HCT116 (cell line): ENCODE measurements around the gene FAAP100.

ENCODE experiments used
- CEBPB ChIP-seq: IDR thresholded peaks from 2 replicates; pipeline ENCODE4 v1.6.1; 2012; ENCODE audit warnings: low read depth
- CTCF ChIP-seq, 3 experiments: fragments of 200-600 bp in 1 of 3; sonication (generic) in 1 of 3; IDR thresholded peaks in 2 of 3; conservative IDR thresholded peaks in 1 of 3; 2 replicates each; pipeline ENCODE4 v1.5.1; 2012 to 2017; ENCODE audit warnings: low read depth in 2 of 3, low read length in 2 of 3, antibody characterized with exemption in 1 of 3, borderline replicate concordance in 1 of 3, control low read depth in 1 of 3, mild to moderate bottlenecking in 1 of 3, mixed read lengths in 1 of 3, mixed run types in 1 of 3, moderate library complexity in 1 of 3; ENCODE audit not compliant: insufficient read depth in 1 of 3
- ELF1 ChIP-seq: IDR thresholded peaks from 2 replicates; pipeline ENCODE4 v1.6.1; 2012; ENCODE audit warnings: low read depth, borderline replicate concordance
- EZH2 ChIP-seq: fragments of 200-600 bp; sonication (generic); IDR thresholded peaks from 2 replicates; pipeline ENCODE4 v1.6.1; 2017; ENCODE audit warnings: antibody characterized with exemption, mixed run types
- EZH2phosphoT487 ChIP-seq: fragments of 200-600 bp; IDR thresholded peaks from 2 replicates; pipeline ENCODE4 v1.6.1; 2018; ENCODE audit warnings: antibody characterized with exemption, borderline replicate concordance
- JUND ChIP-seq: IDR thresholded peaks from 2 replicates; pipeline ENCODE4 v1.6.1; 2012
- POLR2A ChIP-seq: IDR thresholded peaks from 2 replicates; pipeline ENCODE4 v1.7.0; 2011; ENCODE audit warnings: borderline replicate concordance; ENCODE audit not compliant: insufficient read depth, insufficient read length; ENCODE audit errors: extremely low read depth
- POLR2AphosphoS5 ChIP-seq: IDR thresholded peaks from 2 replicates; pipeline ENCODE4 v1.6.1; 2011; ENCODE audit warnings: mild to moderate bottlenecking, low read depth, low read length, moderate library complexity
- SRF ChIP-seq: IDR thresholded peaks from 2 replicates; pipeline ENCODE4 v1.6.1; 2012; ENCODE audit warnings: low read depth
- TCF7L2 ChIP-seq: IDR thresholded peaks from 2 replicates; pipeline ENCODE4 v1.7.0; 2011; ENCODE audit warnings: borderline replicate concordance, inconsistent platforms; ENCODE audit not compliant: insufficient read depth, insufficient read length; ENCODE audit errors: extremely low read depth
- ZBTB33 ChIP-seq: IDR thresholded peaks from 2 replicates; pipeline ENCODE4 v1.6.1; 2011; ENCODE audit warnings: mild to moderate bottlenecking, low read length, moderate library complexity; ENCODE audit not compliant: insufficient replicate concordance; ENCODE audit errors: extremely low read depth
- ZFX ChIP-seq: fragments of 450-650 bp; IDR thresholded peaks from 2 replicates; pipeline ENCODE4 v1.6.1; 2017
- ZNF274 ChIP-seq: fragments of 200-500 bp; sonication (Bioruptor generic); IDR thresholded peaks from 2 replicates; pipeline ENCODE4 v1.6.1; 2014; ENCODE audit warnings: mild to moderate bottlenecking, low read depth, low read length, inconsistent platforms

- no peak for TF ChIP-seq CTCF (IDR thresholded peaks at IDR 0.05 in 2 of 3, conservative IDR thresholded peaks at IDR 0.05 in 1 of 3; ENCODE audit: borderline replicate concordance in 1 of 3, insufficient read depth in 1 of 3, low read depth in 2 of 3, low read length in 2 of 3)
- no peak for TF ChIP-seq SRF
- no peak for TF ChIP-seq EZH2
- TF ChIP-seq CEBPB, result no peak
- TF ChIP-seq POLR2AphosphoS5, result peak; percentile 39; the same call in 1 of the 2 replicates
- TF ChIP-seq JUND, result no peak
- no peak for TF ChIP-seq EZH2phosphoT487
- no peak for TF ChIP-seq ZBTB33
- no peak for TF ChIP-seq ZNF274
- TF ChIP-seq ZFX, result no peak
- TF ChIP-seq TCF7L2, result no peak
- no peak for TF ChIP-seq POLR2A
- no peak for TF ChIP-seq ELF1
Measured at GRCh38 chr17:81557276-81558114, 5.3 kb upstream of the FAAP100 start.
